DMS 273 (cell line): ENCODE results near the gene LILRB1.
"Not testable (repeated sequence)": the region's sequence is repeated elsewhere in the genome, so short reads cannot be mapped to it uniquely, and the experiment has no call there.

Source experiments
- DNase-seq: peaks from one replicate; lab custom pipeline; 2025; ENCODE audit not compliant: unreplicated experiment; lab: John Stamatoyannopoulos, UW

Gene LILRB1

GRCh38 chr19:54624934-54625730 lies 5.2 kb upstream of the LILRB1 start:
- not testable (repeated sequence) for DNase-seq

- DNase-seq = no peak
Observed at GRCh38 chr19:54626757-54627156, 3.5 kb upstream of the LILRB1 start.

- not testable (repeated sequence) for DNase-seq
Observed at GRCh38 chr19:54627912-54628311, 2.4 kb upstream of the LILRB1 start.

GRCh38 chr19:54630782-54631181 lies 498 bp downstream of the LILRB1 start:
- no peak for DNase-seq

- DNase-seq = not testable (repeated sequence)
Observed at GRCh38 chr19:54631489-54632337, 1.4 kb downstream of the LILRB1 start.

GRCh38 chr19:54632517-54632916 lies 2.2 kb downstream of the LILRB1 start:
- not testable (repeated sequence) for DNase-seq

DNA sequence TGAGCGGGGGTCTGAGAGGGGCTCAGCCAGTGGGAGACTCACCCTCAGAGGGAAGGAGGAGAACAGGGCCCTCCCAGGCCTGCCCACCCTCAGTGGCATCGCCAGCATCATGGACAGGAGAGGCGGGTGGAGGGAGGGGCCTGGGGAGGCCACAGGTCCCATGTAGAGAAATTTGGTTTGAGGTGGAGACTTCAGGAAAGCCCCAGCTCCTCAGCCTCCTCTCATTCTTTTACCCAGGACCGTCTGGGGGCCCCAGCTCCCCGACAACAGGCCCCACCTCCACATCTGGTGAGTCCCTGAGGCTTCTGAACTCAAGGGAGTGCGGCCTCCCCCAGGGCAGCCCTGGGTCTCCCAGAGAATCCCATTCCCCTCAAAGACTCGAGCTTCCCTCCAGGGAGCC lies 3.1 kb downstream of the LILRB1 start:
- DNase-seq = no peak

GRCh38 chr19:54636081-54636480 lies 5.8 kb downstream of the LILRB1 start:
- not testable (repeated sequence) for DNase-seq

GRCh38 chr19:54638683-54639082 lies 8.4 kb downstream of the LILRB1 start:
- DNase-seq = no peak

GRCh38 chr19:54642953-54643352 lies 12.7 kb downstream of the LILRB1 start:
- not testable (repeated sequence) for DNase-seq

DNA sequence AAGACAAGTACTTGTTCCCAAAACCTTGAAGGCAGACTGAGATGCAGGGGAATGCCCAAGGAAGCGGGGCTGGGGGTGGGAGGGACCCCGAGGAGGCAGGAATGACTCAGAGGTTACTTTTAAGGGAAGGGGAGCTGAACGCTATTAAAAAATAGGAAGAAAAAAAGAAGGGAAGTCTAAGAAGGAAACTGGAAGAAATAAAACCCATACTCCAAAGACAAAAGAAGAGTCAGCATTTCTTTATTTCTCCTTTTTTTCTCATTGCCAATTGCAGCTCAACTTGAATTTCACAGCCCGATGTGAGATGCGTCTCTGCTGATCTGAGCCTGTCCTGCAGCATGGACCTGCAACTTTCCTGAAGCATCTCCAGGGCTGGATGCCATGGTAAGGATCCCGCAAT lies 13.3 kb downstream of the LILRB1 start:
- not testable (repeated sequence) for DNase-seq

- DNase-seq = no peak
Observed at GRCh38 chr19:54644056-54644455, 13.8 kb downstream of the LILRB1 start.

DNA sequence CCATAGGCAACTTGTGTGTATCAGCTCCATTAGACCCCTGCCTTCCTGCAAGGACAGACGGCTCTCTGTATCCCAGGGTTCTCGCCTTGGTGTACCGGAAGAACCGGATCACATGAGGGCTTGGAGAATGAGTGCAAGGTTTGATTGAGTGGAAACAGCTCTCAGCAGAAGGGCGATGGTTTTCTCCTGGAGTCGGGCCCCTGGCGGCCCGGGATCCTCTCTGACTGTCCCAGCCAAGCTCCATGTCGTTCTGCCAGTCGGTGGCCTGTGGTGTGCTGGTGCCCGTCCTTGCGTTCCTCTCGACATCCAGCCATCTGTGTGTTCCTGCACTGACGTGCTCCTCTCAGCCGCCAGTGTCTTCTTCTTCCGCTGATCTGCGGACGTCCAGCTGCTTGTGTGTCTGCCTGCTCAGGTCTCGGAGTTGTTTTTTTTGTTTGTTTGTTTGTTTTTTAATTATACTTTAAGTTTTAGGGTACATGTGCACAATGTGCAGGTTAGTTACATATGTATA lies 16.1 kb downstream of the LILRB1 start:
- DNase-seq = no peak

DNA sequence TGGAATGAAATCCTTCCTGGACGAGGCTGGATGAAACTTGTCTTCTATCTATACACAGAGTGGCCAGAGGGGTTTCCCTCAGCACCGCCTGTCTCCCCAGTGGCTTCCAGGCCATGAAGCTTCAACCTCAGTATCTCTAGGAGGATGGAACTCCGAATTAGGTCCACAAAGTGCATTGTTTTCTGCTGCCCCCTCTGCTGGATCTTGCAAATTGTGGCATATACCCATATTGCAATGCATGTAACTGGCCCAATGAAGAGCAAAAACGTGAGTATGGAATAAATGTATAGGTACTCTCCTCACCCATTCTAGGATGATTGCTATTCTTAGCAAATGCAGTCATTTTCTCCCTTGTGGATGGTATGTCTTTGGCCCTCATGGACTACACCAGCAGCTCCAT lies 17.8 kb downstream of the LILRB1 start:
- no peak for DNase-seq

GRCh38 chr19:54650108-54650655 lies 19.9 kb downstream of the LILRB1 start:
- DNase-seq = no peak

DNA sequence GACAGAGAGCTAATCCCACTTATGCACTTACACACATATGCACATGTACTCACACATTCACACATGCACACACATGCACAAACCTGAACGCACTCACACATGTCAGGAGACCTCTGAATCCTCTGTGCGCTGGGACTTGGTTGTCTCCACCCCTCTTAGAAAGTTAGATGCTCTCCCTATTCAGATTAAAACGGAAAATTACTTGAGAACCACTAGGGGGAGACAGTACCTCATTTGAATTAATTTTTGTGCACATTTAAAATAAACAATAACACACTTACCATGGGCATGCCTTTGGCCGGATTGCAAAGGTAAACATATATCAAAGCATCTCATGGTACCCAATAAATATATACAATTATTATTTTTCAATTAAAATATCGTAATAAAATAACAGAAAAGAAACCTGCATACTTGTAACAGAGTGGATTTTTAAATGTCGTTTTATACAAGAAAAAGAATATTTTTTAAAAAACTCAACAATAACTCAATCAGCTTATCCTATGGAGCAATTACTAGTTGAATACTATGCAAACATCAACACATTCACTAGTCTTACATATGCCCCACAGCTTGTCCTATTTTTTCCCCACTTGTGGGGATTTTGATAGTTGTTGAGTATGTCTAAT lies 23.0 kb downstream of the LILRB1 start:
- DNase-seq = peak; percentile 40

- DNase-seq = no peak
Observed at GRCh38 chr19:54654447-54655321, 24.4 kb downstream of the LILRB1 start.

GRCh38 chr19:54659300-54659699 lies 29.0 kb downstream of the LILRB1 start:
- DNase-seq = no peak

- DNase-seq = no peak
Observed at GRCh38 chr19:54660306-54660705, 30.0 kb downstream of the LILRB1 start.

GRCh38 chr19:54660964-54661363 lies 30.7 kb downstream of the LILRB1 start:
- DNase-seq = no peak
